HFF-Myc (cell line): Measurements from ENCODE around the gene GPR18.
"Not testable (repeated sequence)": the region's sequence is repeated elsewhere in the genome, so short reads cannot be mapped to it uniquely, and the experiment has no call there.

Experiments used
- DNase-seq: peaks from one replicate; pipeline ENCODE4 v3.0.0-alpha.2; 2011; ENCODE audit warnings: low read depth; ENCODE audit errors: extremely low read depth
- H3K4me3 ChIP-seq: replicated peaks from 2 replicates; pipeline ENCODE4 v1.5.1; 2011; ENCODE audit warnings: low read depth, mild to moderate bottlenecking, control low read depth, low read length
- TF ChIP-seq, protein P1 (sequence below): IDR thresholded peaks from 2 replicates; pipeline ENCODE4 v1.5.1; 2012; ENCODE audit warnings: mild to moderate bottlenecking, low read depth, low read length, control low read depth; ENCODE audit errors: missing control alignments

Gene GPR18

DNA sequence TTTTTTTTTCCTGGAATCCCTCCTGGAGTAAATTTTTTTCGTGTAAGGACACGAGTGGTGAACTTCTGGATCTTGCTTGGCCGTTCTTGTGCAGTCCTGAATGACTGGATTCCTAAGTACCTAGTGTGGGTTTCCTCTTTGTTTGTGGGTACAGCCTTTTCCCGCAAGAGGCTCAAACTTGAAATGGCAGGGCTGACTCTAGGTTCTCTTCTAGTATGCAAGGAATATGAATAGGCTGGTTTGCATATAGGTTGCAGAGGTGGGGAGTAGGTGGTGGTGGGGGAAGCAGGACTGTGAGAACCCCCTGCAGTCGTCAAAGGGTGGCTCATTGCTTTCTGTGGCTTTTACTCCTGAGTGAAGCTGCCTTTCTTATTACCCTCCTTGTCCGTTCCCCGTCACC lies 43.9 kb downstream of the GPR18 start:
- DNase-seq, result no peak
- TF ChIP-seq, protein P1, sequence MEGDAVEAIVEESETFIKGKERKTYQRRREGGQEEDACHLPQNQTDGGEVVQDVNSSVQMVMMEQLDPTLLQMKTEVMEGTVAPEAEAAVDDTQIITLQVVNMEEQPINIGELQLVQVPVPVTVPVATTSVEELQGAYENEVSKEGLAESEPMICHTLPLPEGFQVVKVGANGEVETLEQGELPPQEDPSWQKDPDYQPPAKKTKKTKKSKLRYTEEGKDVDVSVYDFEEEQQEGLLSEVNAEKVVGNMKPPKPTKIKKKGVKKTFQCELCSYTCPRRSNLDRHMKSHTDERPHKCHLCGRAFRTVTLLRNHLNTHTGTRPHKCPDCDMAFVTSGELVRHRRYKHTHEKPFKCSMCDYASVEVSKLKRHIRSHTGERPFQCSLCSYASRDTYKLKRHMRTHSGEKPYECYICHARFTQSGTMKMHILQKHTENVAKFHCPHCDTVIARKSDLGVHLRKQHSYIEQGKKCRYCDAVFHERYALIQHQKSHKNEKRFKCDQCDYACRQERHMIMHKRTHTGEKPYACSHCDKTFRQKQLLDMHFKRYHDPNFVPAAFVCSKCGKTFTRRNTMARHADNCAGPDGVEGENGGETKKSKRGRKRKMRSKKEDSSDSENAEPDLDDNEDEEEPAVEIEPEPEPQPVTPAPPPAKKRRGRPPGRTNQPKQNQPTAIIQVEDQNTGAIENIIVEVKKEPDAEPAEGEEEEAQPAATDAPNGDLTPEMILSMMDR, result no peak

DNA sequence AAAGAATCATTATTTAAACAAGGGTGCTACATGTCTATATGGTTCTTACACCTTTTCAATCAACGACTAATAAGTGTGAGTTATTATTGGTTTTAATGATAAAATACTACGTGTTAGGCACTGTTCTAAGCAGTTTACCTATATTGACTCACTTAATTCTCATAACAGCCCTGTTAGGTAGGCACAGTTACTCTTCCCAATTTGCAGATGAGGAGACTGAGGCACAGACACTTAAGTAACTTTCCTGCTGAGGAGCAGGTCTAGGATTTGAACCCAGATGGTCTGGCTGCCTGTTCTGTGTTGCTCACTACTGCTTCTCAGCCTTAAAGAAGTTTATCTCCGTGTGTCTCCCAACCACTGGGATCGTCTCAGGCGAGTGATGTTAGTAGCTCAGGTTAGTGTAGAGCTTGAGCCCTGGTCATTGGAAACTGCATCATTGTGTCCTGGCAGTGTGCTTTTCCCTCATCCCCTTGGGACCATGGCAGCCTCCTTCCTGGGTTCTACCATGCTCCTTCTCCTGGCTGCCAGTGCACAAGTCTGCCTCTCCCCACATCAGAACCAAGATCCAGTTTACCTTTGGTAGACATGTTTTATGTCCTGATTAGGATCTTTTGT lies 46.7 kb downstream of the GPR18 start:
- no peak overlapping the region for H3K4me3 ChIP-seq
- DNase-seq, result no peak
- TF ChIP-seq, protein P1, result no peak

More for the DNA sequence above, 43.9 kb downstream of the GPR18 start:
- no peak overlapping the region for H3K4me3 ChIP-seq

DNA sequence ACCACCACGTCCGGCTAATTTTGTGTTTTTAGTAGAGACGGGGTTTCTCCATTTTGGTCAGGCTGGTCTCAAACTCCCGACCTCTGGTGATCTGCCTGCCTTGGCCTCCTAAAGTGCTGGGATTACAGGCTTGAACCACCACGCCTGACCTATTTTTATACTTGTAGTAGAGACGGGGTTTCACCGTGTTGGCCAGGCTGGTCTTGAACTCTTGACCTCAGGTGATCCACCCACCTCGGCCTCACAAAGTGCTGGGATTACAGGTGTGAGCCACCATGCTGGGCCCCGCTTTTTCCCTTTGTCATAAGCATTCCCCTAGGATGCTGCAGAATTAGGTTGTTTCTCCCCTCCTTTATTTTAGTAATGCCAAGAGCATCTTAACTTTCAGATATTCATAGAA lies 47.6 kb downstream of the GPR18 start:
- not testable (repeated sequence) for H3K4me3 ChIP-seq, DNase-seq

DNA sequence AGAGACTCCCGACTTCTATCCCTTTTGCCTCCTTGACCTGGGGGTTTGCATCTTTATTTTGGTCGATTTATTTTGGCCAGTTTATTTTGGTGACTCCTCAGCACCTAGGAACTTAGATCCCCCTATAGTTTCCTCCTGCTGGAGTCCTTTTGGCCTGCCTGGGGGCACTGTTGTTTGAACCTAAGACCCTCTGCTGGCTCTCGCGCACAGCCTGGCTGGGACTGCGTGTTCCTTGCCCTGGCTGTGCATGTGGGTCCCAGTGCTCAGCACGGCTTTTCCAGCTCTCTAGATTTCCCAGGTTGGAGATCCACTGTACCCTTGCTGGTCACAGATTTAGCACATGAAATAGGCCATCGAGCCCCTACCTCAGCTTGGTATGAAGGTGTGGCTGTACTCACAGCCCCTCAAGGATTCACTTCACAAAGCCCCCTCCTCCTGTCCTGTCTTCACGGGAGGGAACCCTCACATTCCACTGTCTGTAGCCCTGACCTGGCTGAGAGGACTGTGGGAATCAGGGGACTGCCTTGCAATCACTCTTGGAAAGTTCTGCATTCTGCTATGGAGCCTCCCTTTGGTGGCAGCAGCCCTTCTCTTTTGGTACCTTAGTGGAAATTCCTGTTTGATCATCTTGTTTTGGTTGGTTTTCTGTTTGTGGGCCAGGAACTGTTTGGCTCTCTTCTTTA lies 49.2 kb downstream of the GPR18 start:
- DNase-seq, result no peak
- no peak overlapping the region for H3K4me3 ChIP-seq
- TF ChIP-seq, protein P1, result no peak

DNA sequence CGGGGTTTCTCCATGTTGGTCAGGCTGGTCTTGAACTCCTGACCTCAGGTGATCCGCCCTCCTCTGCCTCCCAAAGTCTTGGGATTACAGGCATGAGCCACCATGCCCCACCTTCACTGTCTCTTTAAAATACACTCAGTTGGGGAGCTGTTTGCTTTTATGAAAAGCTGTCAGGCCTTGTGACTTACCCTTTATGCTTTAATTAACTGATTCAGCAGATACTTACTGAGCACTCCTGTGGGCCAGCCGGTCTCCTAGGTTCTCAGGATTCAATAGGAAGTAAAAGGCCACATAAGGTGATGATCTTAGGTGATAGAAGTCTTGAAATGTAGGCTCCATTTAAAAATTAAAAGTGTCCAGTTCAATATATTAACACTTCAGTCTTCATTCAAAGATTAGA lies 50.0 kb downstream of the GPR18 start:
- TF ChIP-seq, protein P1, result no peak

DNA sequence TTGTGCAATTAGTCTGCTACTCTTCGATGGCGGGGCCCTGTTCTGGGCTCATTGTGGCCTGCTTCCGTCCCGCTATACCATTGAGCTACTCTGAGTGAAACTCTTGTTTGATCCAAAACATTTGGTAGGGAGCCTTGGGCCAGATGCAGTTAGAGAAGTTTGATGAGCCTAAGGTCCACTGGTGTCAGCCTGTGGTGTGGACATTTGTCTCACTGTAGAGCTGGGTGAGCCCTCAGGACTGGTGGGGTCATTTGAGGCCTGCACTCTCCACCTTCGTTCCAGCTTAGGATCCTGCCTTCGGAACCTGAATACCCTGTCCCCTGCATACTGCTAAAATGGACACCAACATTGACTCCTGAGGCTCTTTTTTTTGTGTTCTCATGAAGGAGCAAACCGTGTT lies 50.7 kb downstream of the GPR18 start:
- TF ChIP-seq, protein P1, result no peak
- DNase-seq, result no peak
- H3K4me3 ChIP-seq, result no peak overlapping the region

More for the DNA sequence above, 50.0 kb downstream of the GPR18 start:
- no peak for DNase-seq
- no peak overlapping the region for H3K4me3 ChIP-seq

DNA sequence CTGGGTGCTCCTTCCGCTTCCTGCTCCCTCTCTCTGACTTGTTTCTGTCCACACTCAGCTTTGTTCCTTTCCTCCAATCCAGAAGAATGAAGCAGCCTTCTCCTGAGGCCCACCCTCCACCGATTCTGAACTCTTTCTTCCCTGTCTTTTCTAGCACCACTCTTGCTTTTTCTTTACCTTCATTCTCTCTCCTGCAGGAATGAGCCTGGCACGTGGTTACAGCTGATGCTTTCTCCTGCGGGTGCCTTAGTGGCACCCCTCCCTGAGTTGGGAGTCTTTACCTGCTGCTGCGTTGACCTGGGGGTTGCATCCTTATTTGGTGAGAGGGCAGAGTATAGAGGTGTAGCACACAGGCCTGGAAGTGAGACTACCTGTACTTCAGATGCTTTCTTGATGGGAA lies 51.3 kb downstream of the GPR18 start:
- DNase-seq, result no peak
- no peak overlapping the region for H3K4me3 ChIP-seq

More for the DNA sequence above, 51.3 kb downstream of the GPR18 start:
- TF ChIP-seq, protein P1, result no peak
